Effector memory CD8-positive, alpha-beta T cell (primary cell): ENCODE data around the gene RILP.
"Not testable (repeated sequence)": the region's sequence is repeated elsewhere in the genome, so short reads cannot be mapped to it uniquely, and the experiment has no call there.

Experiments used
- ATAC-seq: fragments of 150-1000 bp; cut with Tn5 transposase; replicated peaks from 2 replicates; pipeline ENCODE4 v1.10.0; 2021; ENCODE audit warnings: mild to moderate bottlenecking, moderate library complexity
- DNase-seq, 3 experiments: peaks; one replicate each; pipeline ENCODE4 v3.0.0; 2021
- H3K27ac Mint-ChIP-seq, 2 donors: one replicate each; pipeline ENCODE4 v1.8.0; 2022; ENCODE audit warnings: mild to moderate bottlenecking in 2 of 2, mixed read lengths in 2 of 2, moderate library complexity in 2 of 2
- H3K27me3 Mint-ChIP-seq, 2 donors: one replicate each; pipeline ENCODE4 v1.8.0; 2022; ENCODE audit warnings: mixed read lengths in 2 of 2
- H3K36me3 Mint-ChIP-seq: one replicate; pipeline ENCODE4 v1.8.0; 2022; ENCODE audit warnings: mild to moderate bottlenecking, moderate library complexity, mixed read lengths; ENCODE audit not compliant: insufficient read depth
- H3K4me1 Mint-ChIP-seq, 2 donors: one replicate each; pipeline ENCODE4 v1.8.0; 2022; ENCODE audit warnings: low read depth in 2 of 2, mixed read lengths in 2 of 2
- H3K4me3 Mint-ChIP-seq, 2 donors: one replicate each; pipeline ENCODE4 v1.8.0; 2022; ENCODE audit warnings: mild to moderate bottlenecking in 2 of 2, mixed read lengths in 2 of 2, moderate library complexity in 2 of 2
- H3K9me3 Mint-ChIP-seq, 2 donors: one replicate each; pipeline ENCODE4 v1.8.0; 2022; ENCODE audit warnings: mixed read lengths in 2 of 2

The RILP gene

DNA sequence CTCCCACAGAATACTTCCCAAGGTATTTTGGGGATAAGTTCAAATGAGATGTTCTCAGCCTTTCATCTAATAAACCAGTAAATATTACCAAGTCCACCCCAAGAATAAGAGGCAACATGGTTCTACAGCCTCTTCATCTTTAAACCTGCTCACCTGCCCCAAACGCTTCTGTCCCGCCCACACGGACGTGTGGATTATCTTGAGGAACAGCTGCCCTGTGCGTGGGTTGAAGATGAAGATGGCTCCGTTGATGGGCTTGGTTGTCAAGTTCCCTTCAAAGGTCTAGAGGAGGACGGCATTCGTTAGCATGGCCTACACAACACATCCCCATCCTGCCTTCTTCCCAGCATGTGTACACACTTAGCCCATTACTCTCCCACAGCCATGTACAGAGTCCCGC lies 8.4 kb upstream of the RILP start:
- no peaks in the 10 kb centered on the region for H3K27me3 Mint-ChIP-seq
- H3K9me3 Mint-ChIP-seq, result no peaks in the 10 kb centered on the region
- ATAC-seq (no peak), DNase-seq (no peak)
- H3K4me1 Mint-ChIP-seq, result peaks cover 2 to 13% of the 10 kb centered on the region in 2 donors
- H3K27ac Mint-ChIP-seq, result no peak overlapping the region
- H3K36me3 Mint-ChIP-seq, result peaks cover 100% of the 10 kb centered on the region
- H3K4me3 Mint-ChIP-seq, result no peak overlapping the region

DNA sequence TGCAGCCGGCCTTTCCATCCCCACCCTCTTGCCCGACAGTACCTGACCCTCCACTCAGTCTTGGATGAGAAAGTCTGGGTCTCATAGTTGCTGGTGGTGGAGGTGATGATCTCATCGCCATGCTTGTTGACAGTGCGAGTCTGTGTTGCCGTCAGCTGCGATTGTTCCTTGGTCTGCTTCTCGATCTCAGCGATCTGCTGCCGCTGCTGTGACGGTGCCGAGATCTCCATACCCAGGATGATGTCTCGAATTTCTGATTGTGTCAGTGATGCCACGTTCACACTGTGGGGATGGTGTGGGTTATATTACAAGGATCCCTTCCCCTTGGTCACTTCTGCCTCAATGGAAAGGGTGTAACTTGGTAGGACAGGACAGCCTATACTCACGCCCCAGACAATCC lies 4.1 kb upstream of the RILP start:
- no peak overlapping the region for H3K4me3 Mint-ChIP-seq
- H3K27ac Mint-ChIP-seq, result no peak overlapping the region
- no peaks in the 10 kb centered on the region for H3K27me3 Mint-ChIP-seq
- DNase-seq, result no peak
- no peaks in the 10 kb centered on the region for H3K9me3 Mint-ChIP-seq
- no peak for ATAC-seq
- peaks cover 2 to 9% of the 10 kb centered on the region in 2 donors for H3K4me1 Mint-ChIP-seq
- peaks cover 80% of the 10 kb centered on the region for H3K36me3 Mint-ChIP-seq

DNA sequence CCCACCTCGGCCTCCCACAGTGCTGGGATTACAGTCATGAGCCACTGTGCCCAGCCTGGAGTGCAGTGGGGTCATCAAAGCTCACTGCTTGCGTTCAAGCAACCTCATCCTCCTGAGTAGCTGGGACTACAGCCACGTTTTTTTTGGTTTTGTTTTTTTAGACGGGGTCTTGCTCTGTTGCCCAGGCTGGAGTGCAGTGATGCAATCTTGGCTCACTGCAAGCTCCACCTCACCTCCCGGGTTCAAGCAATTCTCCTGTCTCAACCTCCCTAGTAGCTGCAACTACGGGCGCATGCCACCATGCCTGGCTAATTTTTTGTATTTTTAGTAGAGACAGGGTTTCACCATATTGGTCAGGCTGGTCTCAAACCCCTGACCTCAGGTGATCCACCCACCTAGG lies 3.1 kb upstream of the RILP start:
- peaks cover 5 to 15% of the 10 kb centered on the region in 2 donors for H3K4me1 Mint-ChIP-seq
- DNase-seq, H3K27me3 Mint-ChIP-seq, ATAC-seq, H3K9me3 Mint-ChIP-seq, H3K4me3 Mint-ChIP-seq: not testable (repeated sequence)
- peak overlapping the region in 1 of 2 donors; percentile 77 for H3K27ac Mint-ChIP-seq
- H3K36me3 Mint-ChIP-seq, result peaks cover 70% of the 10 kb centered on the region

DNA sequence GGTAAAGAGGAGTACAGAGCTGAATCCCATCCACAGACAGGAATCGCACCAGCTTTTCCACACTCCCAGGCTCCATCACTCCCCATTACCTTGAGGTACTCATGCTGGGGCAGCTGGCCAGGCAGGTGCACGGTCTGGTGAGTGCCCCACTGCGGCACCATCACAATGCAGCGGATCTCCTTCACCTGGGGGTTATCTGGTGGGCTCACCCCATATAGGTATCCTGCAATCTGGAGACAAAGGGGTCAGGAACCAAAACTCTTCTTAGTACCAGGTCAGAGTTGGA lies 1.8 kb upstream of the RILP start:
- Mint-ChIP-seq H3K9me3 (no peaks in the 10 kb centered on the region), H3K27ac (peak overlapping the region in 1 of 2 donors; percentile 4), H3K4me1 (peaks cover 4 to 9% of the 10 kb centered on the region in 2 donors), H3K36me3 (peaks cover 58% of the 10 kb centered on the region), H3K4me3 (peak overlapping the region in 1 of 2 donors; percentile 14), H3K27me3 (no peaks in the 10 kb centered on the region)
- DNase-seq, result no peak
- no peak for ATAC-seq

DNA sequence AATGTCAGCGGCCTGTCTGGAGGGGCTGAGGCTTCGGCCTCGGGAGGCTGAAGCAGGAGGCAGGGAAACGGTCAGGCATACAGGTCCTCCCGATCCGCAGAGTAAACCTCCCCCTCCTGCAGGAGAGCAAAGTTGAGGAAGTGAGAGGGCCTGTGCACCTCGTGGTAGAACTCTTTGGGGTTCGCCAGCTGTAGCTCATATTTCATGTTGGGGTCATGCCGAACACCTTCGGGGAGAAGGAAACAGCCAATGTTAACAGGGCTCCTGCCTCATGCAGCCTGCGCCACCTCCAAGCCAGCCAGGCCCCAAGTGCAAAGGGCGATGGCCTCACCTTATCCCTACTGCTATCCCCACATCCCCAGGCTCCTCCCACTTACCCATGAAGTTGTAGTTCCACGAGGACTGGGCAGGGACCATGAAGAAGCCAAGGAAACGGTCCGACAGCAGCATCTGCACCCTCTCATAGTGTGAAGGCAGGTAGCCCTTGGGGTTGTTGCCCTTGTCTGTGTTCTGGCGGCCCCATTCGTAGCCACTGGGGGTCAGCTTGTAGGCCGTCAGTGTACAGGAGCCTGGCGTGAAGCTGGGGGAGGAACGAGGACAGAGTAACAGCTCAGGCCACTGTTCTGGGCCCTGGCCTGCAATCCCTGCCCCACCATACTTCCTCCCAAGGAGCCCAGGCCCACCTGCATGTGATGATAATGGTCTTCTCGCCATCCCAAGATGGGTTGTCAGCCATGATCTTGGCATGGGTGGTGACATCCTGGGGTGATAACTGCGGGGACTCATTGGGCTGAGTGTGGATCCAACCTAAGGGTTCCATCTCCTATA lies 1.3 kb upstream of the RILP start:
- ATAC-seq (no peak), DNase-seq (no peak)
- H3K9me3 Mint-ChIP-seq, result no peaks in the 10 kb centered on the region
- H3K27ac Mint-ChIP-seq, result peak overlapping the region in 1 of 2 donors; percentile 4
- peaks cover 5 to 9% of the 10 kb centered on the region in 2 donors for H3K4me1 Mint-ChIP-seq
- no peaks in the 10 kb centered on the region for H3K27me3 Mint-ChIP-seq
- peaks cover 52% of the 10 kb centered on the region for H3K36me3 Mint-ChIP-seq
- H3K4me3 Mint-ChIP-seq, result peak overlapping the region in 1 of 2 donors; percentile 14

GRCh38 chr17:1648963-1649843 lies 463 bp downstream of the RILP start:
- Mint-ChIP-seq H3K27ac (no peak overlapping the region), H3K4me3 (peak overlapping the region; percentile 67 to 69), H3K4me1 (peaks cover 16 to 18% of the 10 kb centered on the region in 2 donors), H3K9me3 (no peaks in the 10 kb centered on the region), H3K36me3 (peaks cover 37% of the 10 kb centered on the region), H3K27me3 (no peaks in the 10 kb centered on the region)
- ATAC-seq (peak; percentile 79), DNase-seq (peak; percentile 92 to 95 (median 93))

DNA sequence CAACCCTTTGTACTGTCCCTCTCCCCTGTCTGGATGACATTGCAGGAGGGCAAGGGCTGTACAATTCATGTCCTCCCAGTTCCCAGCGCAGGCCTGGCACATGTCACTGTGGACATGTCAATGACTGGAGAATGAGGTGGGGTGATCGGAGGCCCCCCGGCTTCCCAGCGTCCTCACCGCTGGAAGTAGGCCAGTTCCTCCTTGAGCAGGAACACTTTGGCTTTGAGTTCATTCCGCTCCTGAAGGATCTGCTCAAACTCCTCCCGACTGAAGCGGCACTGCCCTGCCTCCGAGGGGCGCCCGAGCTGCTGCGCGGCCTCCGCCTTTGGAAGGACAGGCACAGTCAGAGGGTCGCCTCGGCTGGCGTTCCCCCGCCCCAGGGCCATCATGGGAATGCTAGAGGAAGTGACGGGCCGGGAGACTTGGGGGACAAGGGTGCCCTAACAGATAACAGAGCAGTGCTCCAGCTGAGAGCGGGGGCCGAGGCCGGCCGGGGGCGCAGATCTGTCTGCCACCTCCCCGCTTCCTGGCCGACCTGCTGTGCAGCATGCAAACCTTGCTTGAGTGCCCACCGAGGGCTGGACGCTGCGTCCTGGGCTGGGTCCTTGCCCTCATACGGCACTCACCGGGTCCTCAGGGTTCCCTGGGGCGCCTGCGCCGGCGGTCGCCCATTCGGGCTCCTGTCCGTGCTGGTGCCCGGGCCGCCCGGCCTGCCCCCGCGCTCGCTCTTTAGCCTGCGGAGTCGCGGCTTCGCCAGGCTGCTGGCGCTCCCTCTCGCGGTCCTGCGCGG lies 1.3 kb downstream of the RILP start:
- DNase-seq, result no peak
- H3K9me3 Mint-ChIP-seq, result no peaks in the 10 kb centered on the region
- no peak overlapping the region for H3K27ac Mint-ChIP-seq
- no peaks in the 10 kb centered on the region for H3K27me3 Mint-ChIP-seq
- peak overlapping the region; percentile 67 to 69 for H3K4me3 Mint-ChIP-seq
- peak; percentile 3 for ATAC-seq
- peaks cover 19 to 20% of the 10 kb centered on the region in 2 donors for H3K4me1 Mint-ChIP-seq
- peaks cover 30% of the 10 kb centered on the region for H3K36me3 Mint-ChIP-seq

GRCh38 chr17:1647802-1648171 lies 1.9 kb downstream of the RILP start:
- ATAC-seq (no peak), DNase-seq (no peak)
- Mint-ChIP-seq H3K4me3 (peak overlapping the region; percentile 67 to 69), H3K4me1 (peaks cover 19% of the 10 kb centered on the region in 2 donors), H3K27ac (no peak overlapping the region), H3K9me3 (no peaks in the 10 kb centered on the region), H3K36me3 (peaks cover 27% of the 10 kb centered on the region), H3K27me3 (no peaks in the 10 kb centered on the region)

DNA sequence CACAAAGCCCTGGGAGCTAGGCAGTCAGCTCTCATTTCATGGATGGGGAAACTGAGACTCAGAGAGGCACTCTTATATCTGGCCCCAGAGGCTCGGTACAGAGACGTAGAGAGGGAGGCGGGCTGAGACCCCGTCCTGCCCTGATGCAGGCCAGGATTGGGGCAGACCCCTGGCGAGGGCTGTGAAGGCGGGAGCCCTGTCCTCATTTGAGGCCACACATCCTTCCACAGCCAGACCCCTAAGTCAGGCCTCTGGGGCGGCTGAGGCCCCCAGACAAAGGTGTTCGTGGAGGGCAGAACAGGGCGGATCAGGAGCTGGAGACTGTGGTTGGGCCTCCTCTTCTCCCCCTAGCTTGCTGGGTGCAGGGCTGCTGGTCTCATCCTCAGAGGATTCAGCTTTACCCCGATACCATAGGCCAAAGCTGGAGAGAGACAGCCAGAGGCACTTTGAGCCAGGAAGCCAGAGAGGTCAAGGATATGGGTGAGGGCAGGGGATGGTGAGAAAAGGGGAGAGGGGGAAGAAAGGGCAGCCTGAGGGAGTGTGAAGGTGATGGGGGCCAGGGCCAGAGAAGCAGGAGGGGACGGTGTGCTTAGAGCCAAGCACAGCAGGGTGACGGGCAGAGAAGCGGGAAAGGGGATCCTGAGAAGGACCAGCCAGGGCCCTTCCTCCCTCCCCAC lies 3.3 kb downstream of the RILP start:
- Mint-ChIP-seq H3K4me3 (peak overlapping the region in 1 of 2 donors; percentile 63), H3K9me3 (no peaks in the 10 kb centered on the region)
- no peak for ATAC-seq

GRCh38 chr17:1645207-1646171 lies 4.2 kb downstream of the RILP start, which contains the start of gene SCARF1:
Gene SCARF1 (minus strand): TSS chr17:1645732. CDS start chr17:1645697, 35 bp downstream.
- H3K9me3 Mint-ChIP-seq, result no peaks in the 10 kb centered on the region
- DNase-seq, result no peak
- peaks cover 15% of the 10 kb centered on the region for H3K36me3 Mint-ChIP-seq
- H3K4me3 Mint-ChIP-seq, result peak within 1 kb of the TSS; percentile 80 to 92
- H3K27ac Mint-ChIP-seq, result peak within 1 kb of the TSS in 1 of 2 donors; percentile 90
- peaks cover 18 to 22% of the 10 kb centered on the region in 2 donors for H3K4me1 Mint-ChIP-seq
- no peak for ATAC-seq
- no peaks in the 10 kb centered on the region for H3K27me3 Mint-ChIP-seq

More for the DNA sequence above, 3.3 kb downstream of the RILP start:
- H3K27ac Mint-ChIP-seq, result no peak overlapping the region
- DNase-seq, result no peak
- peaks cover 18 to 19% of the 10 kb centered on the region in 2 donors for H3K4me1 Mint-ChIP-seq
- H3K36me3 Mint-ChIP-seq, result peaks cover 16% of the 10 kb centered on the region
- H3K27me3 Mint-ChIP-seq, result no peaks in the 10 kb centered on the region

DNA sequence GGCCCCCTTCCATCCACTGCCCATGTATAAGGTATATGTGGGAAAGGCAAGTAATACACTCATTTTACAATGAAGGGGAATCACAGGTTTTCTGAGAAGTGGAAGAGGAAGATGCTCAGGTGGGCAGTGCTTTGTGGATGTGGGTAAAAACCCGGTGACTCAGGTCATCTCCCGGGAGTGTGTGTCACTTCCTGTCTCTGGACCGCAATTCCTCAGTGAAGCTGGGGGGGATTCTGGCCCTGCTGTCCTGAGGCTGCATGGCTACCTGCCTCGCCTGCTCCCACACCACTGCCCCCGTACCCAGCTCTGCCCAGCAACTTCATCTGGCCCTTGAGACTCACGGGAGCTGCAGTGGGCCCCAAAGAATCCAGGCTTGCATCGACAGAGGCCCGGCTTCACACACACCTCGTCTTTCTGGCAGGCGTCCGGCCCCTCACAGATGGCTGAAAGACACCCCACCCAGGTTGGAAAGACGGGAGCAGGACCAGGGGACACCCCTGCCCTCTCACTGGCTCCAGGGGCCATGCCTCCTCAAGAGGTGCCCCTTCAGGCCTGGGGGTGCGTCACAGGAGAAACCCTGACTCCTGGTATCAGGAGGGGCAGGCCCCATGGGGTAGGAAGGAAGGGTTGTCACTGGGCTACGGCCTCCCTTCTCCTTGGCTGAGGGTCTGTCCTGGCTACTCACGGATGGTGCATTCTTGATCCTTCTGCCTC lies 5.0 kb downstream of the RILP start:
- Mint-ChIP-seq H3K4me1 (peaks cover 18 to 22% of the 10 kb centered on the region in 2 donors), H3K27ac (peak overlapping the region in 1 of 2 donors; percentile 90), H3K4me3 (peak overlapping the region; percentile 80 to 92), H3K27me3 (no peaks in the 10 kb centered on the region), H3K9me3 (no peaks in the 10 kb centered on the region), H3K36me3 (peaks cover 11% of the 10 kb centered on the region)
- DNase-seq (no peak), ATAC-seq (no peak)
